Astrocyte (in vitro differentiated cells and primary cell): ENCODE measurements around the gene ID1. TPM values are rescaled to one million over a fixed set of nuclear protein-coding genes. Genes with fewer than 3 reads are reported as not detected.
A peak's percentile ranks its signal among the peaks of the same experiment; 100 is the strongest.
"Not testable (repeated sequence)": the region's sequence is repeated elsewhere in the genome, so short reads cannot be mapped to it uniquely, and the experiment has no call there.

ENCODE experiments used
- DNase-seq: peaks from one replicate; pipeline ENCODE4 v3.0.0-alpha.2; 2010; ENCODE audit warnings: low read depth
- FAIRE-seq: peaks from 2 replicates; lab custom pipeline; 2011; peaks lifted over from hg19 to GRCh38; lab: Jason Lieb, UNC
- H2AFZ ChIP-seq: 2 replicates; pipeline ENCODE4 v1.6.0; 2012; ENCODE audit warnings: low read depth, low read length, inconsistent platforms
- H3K27ac ChIP-seq: 2 replicates; pipeline ENCODE4 v1.5.1; 2011; ENCODE audit warnings: low read depth, low read length, inconsistent platforms
- H3K27me3 ChIP-seq: 2 replicates; pipeline ENCODE4 v1.6.0; 2011; ENCODE audit warnings: low read length, inconsistent platforms; ENCODE audit not compliant: insufficient read depth
- H3K36me3 ChIP-seq: 2 replicates; pipeline ENCODE4 v1.5.1; 2011; ENCODE audit warnings: low read length, inconsistent platforms; ENCODE audit not compliant: insufficient read depth
- H3K4me1 ChIP-seq: 2 replicates; pipeline ENCODE4 v1.5.1; 2011; ENCODE audit warnings: low read length, inconsistent platforms; ENCODE audit not compliant: insufficient read depth
- H3K4me2 ChIP-seq: 2 replicates; pipeline ENCODE4 v1.6.0; 2012; ENCODE audit warnings: low read length, inconsistent platforms
- H3K4me3 ChIP-seq: 2 replicates; pipeline ENCODE4 v1.5.1; 2011; ENCODE audit warnings: low read depth, mild to moderate bottlenecking, low read length, inconsistent platforms; ENCODE audit not compliant: insufficient read depth
- H3K79me2 ChIP-seq: 2 replicates; pipeline ENCODE4 v1.6.0; 2012; ENCODE audit warnings: mild to moderate bottlenecking, low read length, inconsistent platforms; ENCODE audit not compliant: insufficient read depth
- H3K9ac ChIP-seq: 2 replicates; pipeline ENCODE4 v1.6.0; 2012; ENCODE audit warnings: mild to moderate bottlenecking, low read length, inconsistent platforms
- H3K9me3 ChIP-seq: 2 replicates; pipeline ENCODE4 v1.5.1; 2012; ENCODE audit warnings: low read depth, mild to moderate bottlenecking, low read length, inconsistent platforms; ENCODE audit not compliant: insufficient read depth
- H4K20me1 ChIP-seq: 2 replicates; pipeline ENCODE4 v1.6.0; 2012; ENCODE audit warnings: low read length, inconsistent platforms; ENCODE audit not compliant: insufficient read depth
- H3K27ac Mint-ChIP-seq: one replicate; pipeline ENCODE4 v1.8.0; 2021; ENCODE audit warnings: mild to moderate bottlenecking, mixed read lengths; ENCODE audit not compliant: unreplicated experiment
- H3K27me3 Mint-ChIP-seq: one replicate; pipeline ENCODE4 v1.8.0; 2021; ENCODE audit warnings: low read depth, mixed read lengths; ENCODE audit not compliant: unreplicated experiment
- H3K36me3 Mint-ChIP-seq: one replicate; pipeline ENCODE4 v1.8.0; 2021; ENCODE audit warnings: low read depth, mixed read lengths; ENCODE audit not compliant: unreplicated experiment
- H3K4me1 Mint-ChIP-seq: one replicate; pipeline ENCODE4 v1.8.0; 2021; ENCODE audit warnings: low read depth, mixed read lengths; ENCODE audit not compliant: unreplicated experiment
- H3K4me3 Mint-ChIP-seq: one replicate; pipeline ENCODE4 v1.8.0; 2021; ENCODE audit warnings: mild to moderate bottlenecking, moderate library complexity, mixed read lengths; ENCODE audit not compliant: unreplicated experiment
- H3K9me3 Mint-ChIP-seq: one replicate; pipeline ENCODE4 v1.8.0; 2021; ENCODE audit warnings: mild to moderate bottlenecking, mixed read lengths; ENCODE audit not compliant: unreplicated experiment
- EZH2 ChIP-seq: IDR thresholded peaks from 2 replicates; pipeline ENCODE4 v1.6.1; 2012; ENCODE audit warnings: mild to moderate bottlenecking, low read length, inconsistent platforms; ENCODE audit not compliant: insufficient read depth
- total RNA-seq: library from RNA; stranded (reverse); gene quantifications from 2 replicates; pipeline ENCODE4 v1.2.1, GENCODE V29; 2021
- TF ChIP-seq, protein P1 (sequence below): IDR thresholded peaks from 2 replicates; pipeline ENCODE4 v1.5.1; 2011; ENCODE audit warnings: low read depth, mild to moderate bottlenecking, inconsistent platforms, low read length, moderate library complexity; ENCODE audit not compliant: insufficient read depth

The ID1 gene
- total RNA-seq, 1 donor from 2014 or later: 73.7 TPM

DNA sequence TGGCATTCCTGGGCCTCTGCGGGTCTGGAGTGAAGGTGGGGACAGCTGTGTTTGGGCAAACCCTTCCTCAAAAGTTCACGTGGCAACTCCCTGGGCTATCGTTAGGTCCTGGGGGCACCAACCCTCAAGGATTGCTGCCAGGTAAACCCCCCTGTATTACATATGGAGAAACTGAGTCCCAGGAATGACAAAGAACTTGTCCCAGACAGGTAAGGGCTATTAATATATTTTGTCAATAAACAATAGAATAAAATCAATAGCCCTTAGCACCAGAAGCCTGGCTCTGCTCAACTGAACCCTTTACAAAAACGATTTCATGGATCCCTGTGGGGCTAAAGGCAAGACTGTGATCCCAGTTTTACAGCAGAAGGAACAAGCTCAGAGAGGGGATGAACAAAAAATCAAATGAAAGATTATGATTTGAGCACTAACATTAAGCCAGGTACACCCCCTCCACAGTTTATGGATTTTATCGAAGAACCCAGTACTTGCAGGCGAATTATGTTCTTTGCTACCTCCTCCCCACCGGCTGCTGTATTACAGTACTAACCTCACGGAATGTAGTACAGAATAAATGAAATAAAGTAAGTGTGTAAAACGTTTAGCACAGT is 2.7 kb downstream of the ID1 start:
- H3K79me2 ChIP-seq: peaks cover 31% of the 10 kb centered on the region
- Mint-ChIP-seq H3K4me3 (peak overlapping the region; percentile 98), H3K9me3 (no peaks in the 10 kb centered on the region), H3K27ac (peak overlapping the region; percentile 22), H3K36me3 (no peaks in the 10 kb centered on the region), H3K4me1 (peaks cover 31% of the 10 kb centered on the region), H3K27me3 (no peaks in the 10 kb centered on the region)
- peaks cover 24% of the 10 kb centered on the region for H4K20me1 ChIP-seq
- H3K27me3 ChIP-seq: no peaks in the 10 kb centered on the region
- H2AFZ ChIP-seq: no peak overlapping the region
- no peaks in the 10 kb centered on the region for H3K36me3 ChIP-seq
- peak overlapping the region; percentile 89 for H3K4me2 ChIP-seq
- FAIRE-seq (no peak), DNase-seq (no peak)
- H3K9ac ChIP-seq: peak overlapping the region; percentile 97
- H3K9me3 ChIP-seq: no peaks in the 10 kb centered on the region
- peak overlapping the region; percentile 91 for H3K4me3 ChIP-seq
- TF ChIP-seq, protein P1, sequence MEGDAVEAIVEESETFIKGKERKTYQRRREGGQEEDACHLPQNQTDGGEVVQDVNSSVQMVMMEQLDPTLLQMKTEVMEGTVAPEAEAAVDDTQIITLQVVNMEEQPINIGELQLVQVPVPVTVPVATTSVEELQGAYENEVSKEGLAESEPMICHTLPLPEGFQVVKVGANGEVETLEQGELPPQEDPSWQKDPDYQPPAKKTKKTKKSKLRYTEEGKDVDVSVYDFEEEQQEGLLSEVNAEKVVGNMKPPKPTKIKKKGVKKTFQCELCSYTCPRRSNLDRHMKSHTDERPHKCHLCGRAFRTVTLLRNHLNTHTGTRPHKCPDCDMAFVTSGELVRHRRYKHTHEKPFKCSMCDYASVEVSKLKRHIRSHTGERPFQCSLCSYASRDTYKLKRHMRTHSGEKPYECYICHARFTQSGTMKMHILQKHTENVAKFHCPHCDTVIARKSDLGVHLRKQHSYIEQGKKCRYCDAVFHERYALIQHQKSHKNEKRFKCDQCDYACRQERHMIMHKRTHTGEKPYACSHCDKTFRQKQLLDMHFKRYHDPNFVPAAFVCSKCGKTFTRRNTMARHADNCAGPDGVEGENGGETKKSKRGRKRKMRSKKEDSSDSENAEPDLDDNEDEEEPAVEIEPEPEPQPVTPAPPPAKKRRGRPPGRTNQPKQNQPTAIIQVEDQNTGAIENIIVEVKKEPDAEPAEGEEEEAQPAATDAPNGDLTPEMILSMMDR: no peak
- TF ChIP-seq EZH2: no peak
- H3K4me1 ChIP-seq: peaks cover 45% of the 10 kb centered on the region
- H3K27ac ChIP-seq: peak overlapping the region; percentile 98

DNA sequence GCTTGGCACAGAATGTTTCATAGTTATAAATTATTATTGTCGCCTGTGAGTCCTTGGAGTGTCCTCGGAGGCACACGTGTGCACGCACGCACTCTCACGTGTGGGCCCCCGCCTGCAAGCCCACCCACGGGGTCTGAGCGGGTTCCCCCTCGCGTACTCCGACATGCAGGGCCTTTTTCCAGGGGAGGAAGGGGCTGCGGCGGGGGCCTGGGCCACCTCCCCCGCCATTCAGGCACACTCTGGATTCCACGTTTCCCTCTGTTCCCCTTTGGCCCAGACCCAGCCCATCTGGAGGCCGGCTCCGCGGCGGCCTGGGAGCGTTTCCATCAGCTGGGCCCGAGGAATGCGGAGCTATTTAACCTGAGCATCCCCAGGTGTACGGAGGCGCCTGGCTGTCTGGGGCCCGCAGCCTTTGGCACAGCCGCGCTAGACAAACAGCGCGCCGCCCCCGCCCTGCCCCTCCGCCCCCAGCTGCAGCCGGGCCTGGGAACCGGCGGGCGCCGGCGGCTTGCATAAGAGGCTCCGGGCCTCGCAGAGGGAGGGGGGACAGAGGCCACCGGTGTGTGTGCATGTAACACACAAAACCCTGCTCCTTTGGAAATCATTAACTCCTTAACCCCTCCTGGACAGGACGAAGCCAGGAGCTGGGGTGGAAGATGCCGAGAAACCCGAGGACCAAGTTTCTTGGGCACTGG is 3.3 kb downstream of the ID1 start:
- Histone ChIP-seq H3K4me2 (peak overlapping the region; percentile 89), H3K79me2 (peaks cover 31% of the 10 kb centered on the region), H3K27ac (peak overlapping the region; percentile 98), H4K20me1 (peaks cover 24% of the 10 kb centered on the region), H3K4me3 (peak overlapping the region; percentile 91), H3K9me3 (no peaks in the 10 kb centered on the region), H3K36me3 (no peaks in the 10 kb centered on the region), H2AFZ (peak overlapping the region; percentile 55), H3K9ac (peak overlapping the region; percentile 97), H3K4me1 (peaks cover 40% of the 10 kb centered on the region), H3K27me3 (no peaks in the 10 kb centered on the region)
- Mint-ChIP-seq H3K9me3 (no peaks in the 10 kb centered on the region), H3K27ac (peak overlapping the region; percentile 69), H3K4me3 (peak overlapping the region; percentile 68), H3K4me1 (peaks cover 28% of the 10 kb centered on the region), H3K36me3 (no peaks in the 10 kb centered on the region), H3K27me3 (no peaks in the 10 kb centered on the region)
- FAIRE-seq: no peak
- DNase-seq: peak; percentile 70
- TF ChIP-seq, protein P1: no peak
- TF ChIP-seq EZH2: no peak

DNA sequence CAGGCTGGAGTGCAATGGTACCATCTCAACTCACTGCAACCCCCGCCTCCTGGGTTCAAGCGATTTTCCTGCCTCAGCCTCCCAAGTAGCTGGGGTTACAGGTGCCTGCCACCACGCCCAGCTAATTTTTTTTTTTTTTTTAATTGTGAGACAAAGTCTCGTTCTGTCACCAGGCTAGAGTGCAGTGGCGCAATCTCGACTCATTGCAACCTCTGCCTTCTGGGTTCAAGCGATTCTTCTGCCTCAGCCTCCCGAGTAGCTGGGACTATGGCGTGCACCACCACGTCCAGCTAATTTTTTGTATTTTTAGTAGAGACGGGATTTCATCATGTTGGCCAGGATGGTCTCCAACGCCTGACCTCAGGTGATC is 7.2 kb downstream of the ID1 start:
- not testable (repeated sequence) for H3K27me3 Mint-ChIP-seq, H3K9me3 ChIP-seq, H3K4me3 ChIP-seq, H3K79me2 ChIP-seq, H3K36me3 Mint-ChIP-seq, H3K9ac ChIP-seq, H3K27me3 ChIP-seq, H3K36me3 ChIP-seq, H2AFZ ChIP-seq, DNase-seq, H4K20me1 ChIP-seq, H3K4me2 ChIP-seq, H3K9me3 Mint-ChIP-seq, H3K27ac Mint-ChIP-seq, FAIRE-seq, H3K4me3 Mint-ChIP-seq, H3K27ac ChIP-seq
- peaks cover 17% of the 10 kb centered on the region for H3K4me1 Mint-ChIP-seq
- H3K4me1 ChIP-seq: peaks cover 23% of the 10 kb centered on the region
